ENCODE measurements around the gene UGT1A8.
"Not testable (repeated sequence)": the region's sequence is repeated elsewhere in the genome, so short reads cannot be mapped to it uniquely, and the experiment has no call there.

The UGT1A8 gene

GRCh38 chr2:233617476-233617875 is at the start of gene UGT1A8:
Gene UGT1A8, plus strand, starts transcription at chr2:233617633. Its CDS starts 75 bp downstream, at chr2:233617708.
- DNase-seq, result not testable (repeated sequence)

GRCh38 chr2:233571001-233571400 is 46.4 kb upstream of the UGT1A8 start:
- DNase-seq, result no peak

GRCh38 chr2:233571462-233571861 is 46.0 kb upstream of the UGT1A8 start:
- no peak for DNase-seq

- no peak for DNase-seq
Measured at GRCh38 chr2:233572468-233572867, 45.0 kb upstream of the UGT1A8 start.

GRCh38 chr2:233577341-233577740 is 40.1 kb upstream of the UGT1A8 start:
- DNase-seq, result not testable (repeated sequence)

GRCh38 chr2:233583217-233583965 is 34.0 kb upstream of the UGT1A8 start:
- not testable (repeated sequence) for DNase-seq

GRCh38 chr2:233584210-233584609 is 33.2 kb upstream of the UGT1A8 start:
- DNase-seq, result no peak

GRCh38 chr2:233588400-233588799 is 29.0 kb upstream of the UGT1A8 start:
- DNase-seq, result no peak

- not testable (repeated sequence) for DNase-seq
Measured at GRCh38 chr2:233592706-233593105, 24.7 kb upstream of the UGT1A8 start.

GRCh38 chr2:233593201-233593600 is 24.2 kb upstream of the UGT1A8 start:
- DNase-seq, result no peak

GRCh38 chr2:233597522-233597921 is 19.9 kb upstream of the UGT1A8 start:
- no peak for DNase-seq

- DNase-seq, result no peak
Measured at GRCh38 chr2:233598952-233599351, 18.5 kb upstream of the UGT1A8 start.

- no peak for DNase-seq
Measured at GRCh38 chr2:233600386-233600785, 17.0 kb upstream of the UGT1A8 start.

- no peak for DNase-seq
Measured at GRCh38 chr2:233602076-233602475, 15.4 kb upstream of the UGT1A8 start.

GRCh38 chr2:233603520-233603919 is 13.9 kb upstream of the UGT1A8 start:
- DNase-seq, result no peak

- no peak for DNase-seq
Measured at GRCh38 chr2:233604826-233605225, 12.6 kb upstream of the UGT1A8 start.

- no peak for DNase-seq
Measured at GRCh38 chr2:233605680-233606079, 11.8 kb upstream of the UGT1A8 start.

GRCh38 chr2:233611284-233611683 is 6.1 kb upstream of the UGT1A8 start:
- no peak for DNase-seq

GRCh38 chr2:233620204-233620603 is 2.8 kb downstream of the UGT1A8 start:
- no peak for DNase-seq

- DNase-seq, result not testable (repeated sequence)
Measured at GRCh38 chr2:233621863-233622262, 4.4 kb downstream of the UGT1A8 start.

- DNase-seq, result no peak
Measured at GRCh38 chr2:233627331-233628025, 10.0 kb downstream of the UGT1A8 start.

- DNase-seq, result not testable (repeated sequence)
Measured at GRCh38 chr2:233636306-233636705, 18.9 kb downstream of the UGT1A8 start, which contains the start of gene UGT1A10. Gene UGT1A10, plus strand, starts transcription at chr2:233636448. Its CDS starts 75 bp downstream, at chr2:233636523.

GRCh38 chr2:233638836-233639235 is 21.4 kb downstream of the UGT1A8 start:
- DNase-seq, result no peak

GRCh38 chr2:233639860-233640259 is 22.4 kb downstream of the UGT1A8 start:
- no peak for DNase-seq
